K562 (cell line): ENCODE data around the gene GPR68. TPM values are rescaled to one million over a fixed set of nuclear protein-coding genes. Genes with fewer than 3 reads are reported as not detected.

Experiments
- BRD4 ChIP-seq: fragments of 200-600 bp; sonication (generic); IDR thresholded peaks from 2 replicates; pipeline ENCODE4 v1.6.1; 2017; ENCODE audit warnings: inconsistent platforms
- GABPA ChIP-seq: fragments of 200-800 bp; sonication (Bioruptor generic); conservative IDR thresholded peaks from 2 replicates; pipeline ENCODE4 v1.6.1; 2016; ENCODE audit warnings: low read depth, missing genetic modification characterization, missing compliant biosample characterization
- HDAC6 ChIP-seq: IDR thresholded peaks from 2 replicates; pipeline ENCODE4 v1.6.1; 2012; ENCODE audit warnings: low read depth, mild to moderate bottlenecking, control low read depth, inconsistent platforms, low read length, moderate library complexity
- KHSRP ChIP-seq: fragments of 450-650 bp; IDR thresholded peaks from 2 replicates; pipeline ENCODE4 v1.6.1; 2017
- KLF1 ChIP-seq: fragments of 450-650 bp; IDR thresholded peaks from 2 replicates; pipeline ENCODE4 v1.6.1; 2016; ENCODE audit warnings: missing genetic modification characterization, missing compliant biosample characterization
- MECOM ChIP-seq: fragments of 250-450 bp; sonication (Bioruptor Pico); IDR thresholded peaks from 2 replicates; pipeline ENCODE4 v1.8.0; 2022; ENCODE audit warnings: inconsistent platforms
- PHTF2 ChIP-seq: fragments of 250-450 bp; sonication (Bioruptor Pico); IDR thresholded peaks from 2 replicates; pipeline ENCODE4 v1.5.0; 2021; ENCODE audit warnings: mild to moderate bottlenecking
- PTBP1 ChIP-seq: fragments of 200-400 bp; formaldehyde crosslinking; IDR thresholded peaks from 2 replicates; pipeline ENCODE4 v1.6.1; 2017; ENCODE audit warnings: low read depth, low read length
- RBM39 ChIP-seq: fragments of 200-400 bp; formaldehyde crosslinking; optimal IDR thresholded peaks from 2 replicates; pipeline ENCODE3; 2018; ENCODE audit warnings: low read depth, low read length
- SP1 ChIP-seq: sonication (generic); formaldehyde crosslinking; IDR thresholded peaks from 2 replicates; pipeline ENCODE4 v1.8.1; 2022; ENCODE audit warnings: mild to moderate bottlenecking, missing genetic modification reagents
- XRCC5 ChIP-seq: fragments of 200-400 bp; formaldehyde crosslinking; IDR thresholded peaks from 2 replicates; pipeline ENCODE4 v1.6.1; 2017; ENCODE audit warnings: low read depth, mild to moderate bottlenecking, low read length
- ZNF444 ChIP-seq: fragments of 250-450 bp; sonication (Bioruptor Pico); IDR thresholded peaks from 2 replicates; pipeline ENCODE4 v1.4.0; 2020; ENCODE audit warnings: mild to moderate bottlenecking, moderate library complexity
- ZNF707 ChIP-seq: fragments of 250-450 bp; sonication (Bioruptor Pico); conservative IDR thresholded peaks from 2 replicates; pipeline ENCODE4 v1.8.0; 2022; ENCODE audit warnings: inconsistent platforms, mild to moderate bottlenecking, moderate library complexity
- ZNF76 ChIP-seq: fragments of 250-450 bp; sonication (Bioruptor Pico); IDR thresholded peaks from 2 replicates; pipeline ENCODE4 v1.4.0; 2020; ENCODE audit warnings: mild to moderate bottlenecking, moderate library complexity, borderline replicate concordance
- polyA plus RNA-seq, 8 experiments: library from polyadenylated mRNA; depleted of rRNA in 4 of 8; stranded (reverse) in 5 of 8; unstranded in 3 of 8; fragments of >200 nt; fragmentation: Nextera tagmentation in 2 of 8; fragmentation: Illumina TruSeq in 1 of 8; extraction: Ambion mirVana in 2 of 8; extraction: Trizol in 1 of 8; gene quantifications; 2 replicates each; pipeline versions ENCODE4 v1.2.1 to v1.2.3, GENCODE V29; 2011 to 2014; ENCODE audit warnings: inconsistent platforms in 1 of 8, missing spikeins in 1 of 8
- total RNA-seq, 7 experiments: library from RNA; depleted of rRNA in 6 of 7; stranded (reverse); fragments of >200 nt in 6 of 7; fragmentation: Illumina TruSeq in 2 of 7; extraction: Trizol in 2 of 7; gene quantifications; 2 replicates each; pipeline versions ENCODE4 v1.2.1 to v1.2.3, GENCODE V29; 2011 to 2021; ENCODE audit warnings: low replicate concordance in 1 of 7
- TF ChIP-seq, protein P1 (sequence below): fragments of 250-450 bp; sonication (Bioruptor Pico); IDR thresholded peaks from 2 replicates; pipeline ENCODE4 v1.4.0; 2020; ENCODE audit warnings: borderline replicate concordance
- TF ChIP-seq, protein P2 (sequence below): fragments of 450-650 bp; formaldehyde crosslinking; IDR thresholded peaks from 2 replicates; pipeline ENCODE4 v1.4.0; 2020; ENCODE audit warnings: mild to moderate bottlenecking, mixed read lengths
- TF ChIP-seq, protein P3 (sequence below), 2 experiments: fragments of 450-650 bp; conservative IDR thresholded peaks; 2 replicates each; pipeline ENCODE4 v1.6.1; 2017; ENCODE audit warnings: mild to moderate bottlenecking in 2 of 2, moderate library complexity in 2 of 2
- TF ChIP-seq, protein P4 (sequence below): fragments of 250-450 bp; sonication (Bioruptor Pico); IDR thresholded peaks from 2 replicates; pipeline ENCODE4 v1.8.0; 2022; ENCODE audit warnings: moderate library complexity, mild to moderate bottlenecking, inconsistent platforms
- TF ChIP-seq, protein P5 (sequence below): fragments of 250-450 bp; sonication (Bioruptor Pico); IDR thresholded peaks from 2 replicates; pipeline ENCODE4 v1.8.0; 2022; ENCODE audit warnings: inconsistent platforms
- TF ChIP-seq, protein P6 (sequence below): conservative IDR thresholded peaks from 2 replicates; pipeline ENCODE4 v1.6.1; 2011; ENCODE audit warnings: low read depth, mild to moderate bottlenecking, low read length; ENCODE audit not compliant: control insufficient read depth

The GPR68 gene
- total and polyA plus RNA-seq, 9 of the 15 experiments (the other 6 are each of a cell fraction or from before 2014, with no cell fraction given) = 0.41 to 9.4 (median 3.7) TPM

DNA sequence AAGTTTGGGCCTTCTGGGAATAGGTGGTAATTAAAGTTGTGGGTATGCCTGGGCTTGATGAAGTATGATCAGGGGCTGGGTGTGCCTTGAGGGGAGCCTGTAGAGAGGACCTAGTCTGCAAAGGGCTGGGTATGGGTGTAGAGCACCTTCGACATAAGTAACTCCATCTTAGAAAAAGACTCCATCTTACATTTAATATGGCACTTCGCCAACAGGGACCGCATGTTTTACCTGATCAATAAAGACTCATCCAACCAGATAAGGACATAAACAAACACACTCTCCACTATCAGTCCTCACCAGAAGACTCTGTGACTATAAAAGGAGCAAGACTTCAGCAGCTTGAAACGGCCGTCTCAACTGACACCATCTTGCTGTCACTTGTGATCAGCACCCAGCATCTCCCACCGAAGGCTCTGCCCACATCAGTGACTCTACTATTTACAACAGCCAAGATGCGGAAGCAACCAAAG is 23.5 kb upstream of the GPR68 start (continued):
- TF ChIP-seq ZNF76 (CRISPR knock-in tag) (peak; percentile 96), PHTF2 (CRISPR knock-in tag) (peak; percentile 50; the same call in 1 of the 2 replicates), KHSRP (0 out of 2 replicates have a peak, but pooled peaks have one; percentile 28), KLF1 (tag) (no peak), ZNF444 (CRISPR knock-in tag) (peak; percentile 90), ZNF707 (CRISPR knock-in tag) (peak; percentile 74), BRD4 (no peak), SP1 (CRISPR knock-in tag) (peak; percentile 43), XRCC5 (no peak), GABPA (tag) (no peak), RBM39 (no peak), MECOM (CRISPR knock-in tag) (peak; percentile 94), PTBP1 (no peak), HDAC6 (no peak)
- TF ChIP-seq, protein P1, sequence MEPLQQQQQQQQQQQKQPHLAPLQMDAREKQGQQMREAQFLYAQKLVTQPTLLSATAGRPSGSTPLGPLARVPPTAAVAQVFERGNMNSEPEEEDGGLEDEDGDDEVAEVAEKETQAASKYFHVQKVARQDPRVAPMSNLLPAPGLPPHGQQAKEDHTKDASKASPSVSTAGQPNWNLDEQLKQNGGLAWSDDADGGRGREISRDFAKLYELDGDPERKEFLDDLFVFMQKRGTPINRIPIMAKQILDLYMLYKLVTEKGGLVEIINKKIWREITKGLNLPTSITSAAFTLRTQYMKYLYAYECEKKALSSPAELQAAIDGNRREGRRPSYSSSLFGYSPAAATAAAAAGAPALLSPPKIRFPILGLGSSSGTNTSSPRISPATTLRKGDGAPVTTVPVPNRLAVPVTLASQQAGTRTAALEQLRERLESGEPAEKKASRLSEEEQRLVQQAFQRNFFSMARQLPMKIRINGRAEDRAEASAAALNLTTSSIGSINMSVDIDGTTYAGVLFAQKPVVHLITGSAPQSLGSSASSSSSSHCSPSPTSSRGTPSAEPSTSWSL (CRISPR knock-in tag) = peak; percentile 85; the same call in 1 of the 2 replicates
- TF ChIP-seq, protein P2, sequence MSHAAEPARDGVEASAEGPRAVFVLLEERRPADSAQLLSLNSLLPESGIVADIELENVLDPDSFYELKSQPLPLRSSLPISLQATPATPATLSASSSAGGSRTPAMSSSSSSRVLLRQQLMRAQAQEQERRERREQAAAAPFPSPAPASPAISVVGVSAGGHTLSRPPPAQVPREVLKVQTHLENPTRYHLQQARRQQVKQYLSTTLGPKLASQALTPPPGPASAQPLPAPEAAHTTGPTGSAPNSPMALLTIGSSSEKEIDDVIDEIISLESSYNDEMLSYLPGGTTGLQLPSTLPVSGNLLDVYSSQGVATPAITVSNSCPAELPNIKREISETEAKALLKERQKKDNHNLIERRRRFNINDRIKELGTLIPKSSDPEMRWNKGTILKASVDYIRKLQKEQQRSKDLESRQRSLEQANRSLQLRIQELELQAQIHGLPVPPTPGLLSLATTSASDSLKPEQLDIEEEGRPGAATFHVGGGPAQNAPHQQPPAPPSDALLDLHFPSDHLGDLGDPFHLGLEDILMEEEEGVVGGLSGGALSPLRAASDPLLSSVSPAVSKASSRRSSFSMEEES (CRISPR knock-in tag) = peak; percentile 65
- TF ChIP-seq, protein P3, sequence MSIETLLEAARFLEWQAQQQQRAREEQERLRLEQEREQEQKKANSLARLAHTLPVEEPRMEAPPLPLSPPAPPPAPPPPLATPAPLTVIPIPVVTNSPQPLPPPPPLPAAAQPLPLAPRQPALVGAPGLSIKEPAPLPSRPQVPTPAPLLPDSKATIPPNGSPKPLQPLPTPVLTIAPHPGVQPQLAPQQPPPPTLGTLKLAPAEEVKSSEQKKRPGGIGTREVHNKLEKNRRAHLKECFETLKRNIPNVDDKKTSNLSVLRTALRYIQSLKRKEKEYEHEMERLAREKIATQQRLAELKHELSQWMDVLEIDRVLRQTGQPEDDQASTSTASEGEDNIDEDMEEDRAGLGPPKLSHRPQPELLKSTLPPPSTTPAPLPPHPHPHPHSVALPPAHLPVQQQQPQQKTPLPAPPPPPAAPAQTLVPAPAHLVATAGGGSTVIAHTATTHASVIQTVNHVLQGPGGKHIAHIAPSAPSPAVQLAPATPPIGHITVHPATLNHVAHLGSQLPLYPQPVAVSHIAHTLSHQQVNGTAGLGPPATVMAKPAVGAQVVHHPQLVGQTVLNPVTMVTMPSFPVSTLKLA (conservative IDR thresholded peaks at IDR 0.05) = peak; percentile 32 to 71; a peak in 2 of 4 replicates
- TF ChIP-seq, protein P4, sequence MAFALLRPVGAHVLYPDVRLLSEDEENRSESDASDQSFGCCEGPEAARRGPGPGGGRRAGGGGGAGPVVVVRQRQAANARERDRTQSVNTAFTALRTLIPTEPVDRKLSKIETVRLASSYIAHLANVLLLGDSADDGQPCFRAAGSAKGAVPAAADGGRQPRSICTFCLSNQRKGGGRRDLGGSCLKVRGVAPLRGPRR (CRISPR knock-in tag) = peak; percentile 98
- TF ChIP-seq, protein P5, sequence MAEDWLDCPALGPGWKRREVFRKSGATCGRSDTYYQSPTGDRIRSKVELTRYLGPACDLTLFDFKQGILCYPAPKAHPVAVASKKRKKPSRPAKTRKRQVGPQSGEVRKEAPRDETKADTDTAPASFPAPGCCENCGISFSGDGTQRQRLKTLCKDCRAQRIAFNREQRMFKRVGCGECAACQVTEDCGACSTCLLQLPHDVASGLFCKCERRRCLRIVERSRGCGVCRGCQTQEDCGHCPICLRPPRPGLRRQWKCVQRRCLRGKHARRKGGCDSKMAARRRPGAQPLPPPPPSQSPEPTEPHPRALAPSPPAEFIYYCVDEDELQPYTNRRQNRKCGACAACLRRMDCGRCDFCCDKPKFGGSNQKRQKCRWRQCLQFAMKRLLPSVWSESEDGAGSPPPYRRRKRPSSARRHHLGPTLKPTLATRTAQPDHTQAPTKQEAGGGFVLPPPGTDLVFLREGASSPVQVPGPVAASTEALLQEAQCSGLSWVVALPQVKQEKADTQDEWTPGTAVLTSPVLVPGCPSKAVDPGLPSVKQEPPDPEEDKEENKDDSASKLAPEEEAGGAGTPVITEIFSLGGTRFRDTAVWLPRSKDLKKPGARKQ (CRISPR knock-in tag) = no peak
- TF ChIP-seq, protein P6, sequence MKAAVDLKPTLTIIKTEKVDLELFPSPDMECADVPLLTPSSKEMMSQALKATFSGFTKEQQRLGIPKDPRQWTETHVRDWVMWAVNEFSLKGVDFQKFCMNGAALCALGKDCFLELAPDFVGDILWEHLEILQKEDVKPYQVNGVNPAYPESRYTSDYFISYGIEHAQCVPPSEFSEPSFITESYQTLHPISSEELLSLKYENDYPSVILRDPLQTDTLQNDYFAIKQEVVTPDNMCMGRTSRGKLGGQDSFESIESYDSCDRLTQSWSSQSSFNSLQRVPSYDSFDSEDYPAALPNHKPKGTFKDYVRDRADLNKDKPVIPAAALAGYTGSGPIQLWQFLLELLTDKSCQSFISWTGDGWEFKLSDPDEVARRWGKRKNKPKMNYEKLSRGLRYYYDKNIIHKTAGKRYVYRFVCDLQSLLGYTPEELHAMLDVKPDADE = no peak
